H1 (cell line): ENCODE data around the gene SH3BGRL3. TPM values are rescaled to one million over a fixed set of nuclear protein-coding genes. Genes with fewer than 3 reads are reported as not detected.

Experiments
- polyA plus RNA-seq, 7 experiments: library from polyadenylated mRNA; depleted of rRNA in 3 of 7; stranded (reverse) in 5 of 7; unstranded in 2 of 7; fragments of >200 nt in 5 of 7; fragments of 200-250 nt in 2 of 7; gene quantifications; 1 replicate in 5 of 7; 2 replicates in 1 of 7; 4 replicates in 1 of 7; pipeline versions ENCODE4 v1.2.1 to v1.2.3, GENCODE V29; 2011 to 2013; ENCODE audit warnings: missing spikeins in 2 of 7, mixed read lengths in 2 of 7
- total RNA-seq: library from RNA; stranded (reverse); fragmentation: NEBNext Ultra II Directional; extraction: Animal tissue kit (Norgen Biotek cat#: 25700); gene quantifications from 2 replicates; pipeline ENCODE4 v1.2.1, GENCODE V29; 2021

The SH3BGRL3 gene
- total and polyA plus RNA-seq, 2 of the 8 experiments (the other 6 are each of a cell fraction or from before 2014, with no cell fraction given), result 77.8 to 107 TPM

Other genes with a start within 250 kb of the SH3BGRL3 start
- gene SLC30A2, start 234.0 kb upstream of the SH3BGRL3 start, total RNA-seq, result 0.19 TPM in 1 of 2 replicates, not detected in the other
- gene SLC30A2, start 234.0 kb upstream of the SH3BGRL3 start, polyA plus RNA-seq (2011; rRNA removed), result 0.76 and 0.78 TPM in 2 replicates
- gene TRIM63, start 212.5 kb upstream of the SH3BGRL3 start, total RNA-seq, result not detected in 2 replicates
- not detected in 2 replicates for gene TRIM63, start 212.5 kb upstream of the SH3BGRL3 start, polyA plus RNA-seq (2011; rRNA removed)
- 4.5 and 5.2 TPM in 2 replicates for gene PDIK1L, start 168.3 kb upstream of the SH3BGRL3 start, total RNA-seq
- gene PDIK1L, start 168.3 kb upstream of the SH3BGRL3 start, polyA plus RNA-seq (2011; rRNA removed), result 0.83 and 0.95 TPM in 2 replicates
- 0.46 and 0.48 TPM in 2 replicates for gene FAM110D, start 121.0 kb upstream of the SH3BGRL3 start, total RNA-seq
- gene FAM110D, start 121.0 kb upstream of the SH3BGRL3 start, polyA plus RNA-seq (2011; rRNA removed), result 0.20 and 0.21 TPM in 2 replicates
- not detected in 2 replicates for gene C1orf232, start 111.1 kb upstream of the SH3BGRL3 start, total RNA-seq
- gene C1orf232, start 111.1 kb upstream of the SH3BGRL3 start, polyA plus RNA-seq (2011; rRNA removed), result not detected in 2 replicates
- 38.2 and 40.2 TPM in 2 replicates for gene ZNF593, start 110.2 kb upstream of the SH3BGRL3 start, total RNA-seq
- 68.0 and 112 TPM in 2 replicates for gene ZNF593, start 110.2 kb upstream of the SH3BGRL3 start, polyA plus RNA-seq (2011; rRNA removed)
- not detected in 2 replicates for gene ZNF593OS, start 108.3 kb upstream of the SH3BGRL3 start, total RNA-seq
- not detected in 2 replicates for gene ZNF593OS, start 108.3 kb upstream of the SH3BGRL3 start, polyA plus RNA-seq (2011; rRNA removed)
- 13.0 and 14.5 TPM in 2 replicates for gene CNKSR1, start 102.6 kb upstream of the SH3BGRL3 start, total RNA-seq
- gene CNKSR1, start 102.6 kb upstream of the SH3BGRL3 start, polyA plus RNA-seq (2011; rRNA removed), result 13.9 and 20.9 TPM in 2 replicates
- gene CATSPER4, start 89.5 kb upstream of the SH3BGRL3 start, total RNA-seq, result 0.65 and 0.90 TPM in 2 replicates
- gene CATSPER4, start 89.5 kb upstream of the SH3BGRL3 start, polyA plus RNA-seq (2011; rRNA removed), result 0.83 TPM in 2 replicates
- gene CEP85, start 45.9 kb upstream of the SH3BGRL3 start, total RNA-seq, result 35.3 and 40.4 TPM in 2 replicates
- gene CEP85, start 45.9 kb upstream of the SH3BGRL3 start, polyA plus RNA-seq (2011; rRNA removed), result 37.4 and 43.7 TPM in 2 replicates
- 6.1 and 6.3 TPM in 2 replicates for gene UBXN11, start 26.6 kb downstream of the SH3BGRL3 start, total RNA-seq
- 10.4 and 14.8 TPM in 2 replicates for gene UBXN11, start 26.6 kb downstream of the SH3BGRL3 start, polyA plus RNA-seq (2011; rRNA removed)
- 2.4 TPM in 1 of 2 replicates, not detected in the other for gene CD52, start 37.9 kb downstream of the SH3BGRL3 start, total RNA-seq
- 2.7 and 3.1 TPM in 2 replicates for gene CD52, start 37.9 kb downstream of the SH3BGRL3 start, polyA plus RNA-seq (2011; rRNA removed)
- gene CRYBG2, start 74.0 kb downstream of the SH3BGRL3 start, total RNA-seq, result 17.0 and 22.2 TPM in 2 replicates
- 14.2 and 22.1 TPM in 2 replicates for gene CRYBG2, start 74.0 kb downstream of the SH3BGRL3 start, polyA plus RNA-seq (2011; rRNA removed)
- gene ZNF683, start 92.7 kb downstream of the SH3BGRL3 start, total RNA-seq, result not detected in 2 replicates
- gene ZNF683, start 92.7 kb downstream of the SH3BGRL3 start, polyA plus RNA-seq (2011; rRNA removed), result not detected in 2 replicates
- 1,467 and 1,486 TPM in 2 replicates for gene LIN28A, start 130.7 kb downstream of the SH3BGRL3 start, total RNA-seq
- 313 and 403 TPM in 2 replicates for gene LIN28A, start 130.7 kb downstream of the SH3BGRL3 start, polyA plus RNA-seq (2011; rRNA removed)
- gene DHDDS, start 152.2 kb downstream of the SH3BGRL3 start, total RNA-seq, result 44.6 and 48.0 TPM in 2 replicates
- 28.3 and 30.1 TPM in 2 replicates for gene DHDDS, start 152.2 kb downstream of the SH3BGRL3 start, polyA plus RNA-seq (2011; rRNA removed)
- 452 and 453 TPM in 2 replicates for gene HMGN2, start 192.4 kb downstream of the SH3BGRL3 start, total RNA-seq
- gene HMGN2, start 192.4 kb downstream of the SH3BGRL3 start, polyA plus RNA-seq (2011; rRNA removed), result 144 and 254 TPM in 2 replicates
- 55.0 and 56.5 TPM in 2 replicates for gene RPS6KA1, start 249.7 kb downstream of the SH3BGRL3 start, total RNA-seq
- gene RPS6KA1, start 249.7 kb downstream of the SH3BGRL3 start, polyA plus RNA-seq (2011; rRNA removed), result 44.3 and 48.8 TPM in 2 replicates